ENCODE data around the gene GPR12.

Gene GPR12

GRCh38 chr13:26759907-26760831 lies at the start of gene GPR12:
GPR12 (minus strand) TSS chr13:26760786; CDS start chr13:26759827, 959 bp downstream.
- TF ChIP-seq POLR2A (IDR thresholded peaks at IDR 0.05; ENCODE audit: low read length) (no peak), GATA1 (IDR thresholded peaks at IDR 0.05; ENCODE audit: low read depth, low read length) (no peak)
- no peak for DNase-seq

GRCh38 chr13:26810095-26810494 lies 49.5 kb upstream of the GPR12 start:
- TF ChIP-seq POLR2A (IDR thresholded peaks at IDR 0.05; ENCODE audit: low read length) (no peak), GATA1 (IDR thresholded peaks at IDR 0.05; ENCODE audit: low read depth, low read length) (no peak)
- no peak for DNase-seq

GRCh38 chr13:26806891-26807290 lies 46.3 kb upstream of the GPR12 start:
- TF ChIP-seq POLR2A (IDR thresholded peaks at IDR 0.05; ENCODE audit: low read length) (no peak), GATA1 (IDR thresholded peaks at IDR 0.05; ENCODE audit: low read depth, low read length) (no peak)
- DNase-seq, result no peak

- TF ChIP-seq POLR2A (IDR thresholded peaks at IDR 0.05; ENCODE audit: low read length), result no peak
- no peak for TF ChIP-seq GATA1 (IDR thresholded peaks at IDR 0.05; ENCODE audit: low read depth, low read length)
- DNase-seq, result no peak
Measured at GRCh38 chr13:26787961-26788360, 27.4 kb upstream of the GPR12 start.

GRCh38 chr13:26786651-26787295 lies 26.2 kb upstream of the GPR12 start:
- DNase-seq, result no peak
- TF ChIP-seq GATA1 (IDR thresholded peaks at IDR 0.05; ENCODE audit: low read depth, low read length), result no peak
- no peak for TF ChIP-seq POLR2A (IDR thresholded peaks at IDR 0.05; ENCODE audit: low read length)

- DNase-seq, result no peak
- peak; percentile 39 for TF ChIP-seq POLR2A (IDR thresholded peaks at IDR 0.05; ENCODE audit: low read length)
- TF ChIP-seq GATA1 (IDR thresholded peaks at IDR 0.05; ENCODE audit: low read depth, low read length), result no peak
Measured at GRCh38 chr13:26785838-26786630, 25.4 kb upstream of the GPR12 start.

- DNase-seq, result no peak
- TF ChIP-seq GATA1 (IDR thresholded peaks at IDR 0.05; ENCODE audit: low read depth, low read length), result no peak
- no peak for TF ChIP-seq POLR2A (IDR thresholded peaks at IDR 0.05; ENCODE audit: low read length)
Measured at GRCh38 chr13:26784704-26785639, 24.4 kb upstream of the GPR12 start.

GRCh38 chr13:26780411-26780810 lies 19.8 kb upstream of the GPR12 start:
- TF ChIP-seq GATA1 (IDR thresholded peaks at IDR 0.05; ENCODE audit: low read depth, low read length) (no peak), POLR2A (IDR thresholded peaks at IDR 0.05; ENCODE audit: low read length) (no peak)
- no peak for DNase-seq

GRCh38 chr13:26779321-26779720 lies 18.7 kb upstream of the GPR12 start:
- no peak for DNase-seq
- TF ChIP-seq POLR2A (IDR thresholded peaks at IDR 0.05; ENCODE audit: low read length) (no peak), GATA1 (IDR thresholded peaks at IDR 0.05; ENCODE audit: low read depth, low read length) (no peak)

- DNase-seq, result no peak
- TF ChIP-seq POLR2A (IDR thresholded peaks at IDR 0.05; ENCODE audit: low read length) (no peak), GATA1 (IDR thresholded peaks at IDR 0.05; ENCODE audit: low read depth, low read length) (no peak)
Measured at GRCh38 chr13:26772531-26772930, 11.9 kb upstream of the GPR12 start.

GRCh38 chr13:26771796-26772195 lies 11.2 kb upstream of the GPR12 start:
- no peak for DNase-seq
- TF ChIP-seq GATA1 (IDR thresholded peaks at IDR 0.05; ENCODE audit: low read depth, low read length), result no peak
- no peak for TF ChIP-seq POLR2A (IDR thresholded peaks at IDR 0.05; ENCODE audit: low read length)

GRCh38 chr13:26762745-26763345 lies 2.3 kb upstream of the GPR12 start:
- TF ChIP-seq GATA1 (IDR thresholded peaks at IDR 0.05; ENCODE audit: low read depth, low read length), result no peak
- TF ChIP-seq POLR2A (IDR thresholded peaks at IDR 0.05; ENCODE audit: low read length), result no peak
- no peak for DNase-seq

Data from erythroblast (primary cell).